Stromal cell of bone marrow (primary cell): ENCODE results near the gene DCAF4.

Experiments used
- DNase-seq: peaks from one replicate; pipeline ENCODE4 v3.0.0-alpha.2; 2012; ENCODE audit warnings: low read depth

DCAF4 gene

GRCh38 chr14:72926292-72927028 lies at the start of gene DCAF4:
Gene DCAF4, plus strand, starts transcription at chr14:72926464. Its CDS starts 11,515 bp downstream, at chr14:72937979.
- peak; percentile 99 for DNase-seq

- no peak for DNase-seq
Measured at GRCh38 chr14:72876710-72877063, 49.6 kb upstream of the DCAF4 start.

- DNase-seq: no peak
Measured at GRCh38 chr14:72878746-72879145, 47.5 kb upstream of the DCAF4 start.

- no peak for DNase-seq
Measured at GRCh38 chr14:72879431-72879830, 46.8 kb upstream of the DCAF4 start.

GRCh38 chr14:72880164-72880563 lies 46.1 kb upstream of the DCAF4 start:
- DNase-seq: no peak

GRCh38 chr14:72880820-72881219 lies 45.4 kb upstream of the DCAF4 start:
- DNase-seq: no peak

GRCh38 chr14:72881543-72881942 lies 44.7 kb upstream of the DCAF4 start:
- no peak for DNase-seq

GRCh38 chr14:72882047-72882446 lies 44.2 kb upstream of the DCAF4 start:
- no peak for DNase-seq

- no peak for DNase-seq
Measured at GRCh38 chr14:72882463-72882862, 43.8 kb upstream of the DCAF4 start.

- no peak for DNase-seq
Measured at GRCh38 chr14:72883109-72883508, 43.2 kb upstream of the DCAF4 start.

- no peak for DNase-seq
Measured at GRCh38 chr14:72883961-72884360, 42.3 kb upstream of the DCAF4 start.

- DNase-seq: no peak
Measured at GRCh38 chr14:72884386-72884785, 41.9 kb upstream of the DCAF4 start.

- DNase-seq: no peak
Measured at GRCh38 chr14:72887514-72887913, 38.8 kb upstream of the DCAF4 start.

- no peak for DNase-seq
Measured at GRCh38 chr14:72888192-72888591, 38.1 kb upstream of the DCAF4 start.

- no peak for DNase-seq
Measured at GRCh38 chr14:72888636-72889201, 37.5 kb upstream of the DCAF4 start.

- DNase-seq: no peak
Measured at GRCh38 chr14:72889366-72889765, 36.9 kb upstream of the DCAF4 start.

- DNase-seq: no peak
Measured at GRCh38 chr14:72891666-72892102, 34.6 kb upstream of the DCAF4 start.

GRCh38 chr14:72892103-72892878 lies 34.0 kb upstream of the DCAF4 start:
- no peak for DNase-seq

- DNase-seq: no peak
Measured at GRCh38 chr14:72892879-72893635, 33.2 kb upstream of the DCAF4 start.

- DNase-seq: peak; percentile 94
Measured at GRCh38 chr14:72893636-72894322, 32.5 kb upstream of the DCAF4 start, which contains the start of gene DPF3. Gene DPF3, minus strand, starts transcription at chr14:72894101. Its CDS starts 13 bp downstream, at chr14:72894088.

- no peak for DNase-seq
Measured at GRCh38 chr14:72894323-72894622, 32.0 kb upstream of the DCAF4 start.
